AG20443 (cell line): ENCODE data around the gene CLMN.
"Not testable (repeated sequence)": the region's sequence is repeated elsewhere in the genome, so short reads cannot be mapped to it uniquely, and the experiment has no call there.

Experiments used
- DNase-seq: peaks from one replicate; pipeline ENCODE4 v3.0.0; 2012; ENCODE audit warnings: low spot score, mixed read lengths

CLMN gene

GRCh38 chr14:95287176-95287754 is 32.4 kb downstream of the CLMN start:
- DNase-seq, result no peak

GRCh38 chr14:95286645-95287044 is 33.1 kb downstream of the CLMN start:
- no peak for DNase-seq

- DNase-seq, result no peak
Observed at GRCh38 chr14:95285566-95285965, 34.1 kb downstream of the CLMN start.

- DNase-seq, result not testable (repeated sequence)
Observed at GRCh38 chr14:95283802-95284201, 35.9 kb downstream of the CLMN start.

GRCh38 chr14:95282986-95283380 is 36.7 kb downstream of the CLMN start:
- DNase-seq, result not testable (repeated sequence)

GRCh38 chr14:95282354-95282985 is 37.2 kb downstream of the CLMN start:
- DNase-seq, result no peak

GRCh38 chr14:95281560-95282176 is 38.0 kb downstream of the CLMN start:
- DNase-seq, result no peak

GRCh38 chr14:95275494-95275893 is 44.2 kb downstream of the CLMN start:
- no peak for DNase-seq

- no peak for DNase-seq
Observed at GRCh38 chr14:95274874-95275273, 44.8 kb downstream of the CLMN start.

- DNase-seq, result no peak
Observed at GRCh38 chr14:95274279-95274678, 45.4 kb downstream of the CLMN start.

GRCh38 chr14:95273001-95273978 is 46.4 kb downstream of the CLMN start:
- DNase-seq, result no peak

- no peak for DNase-seq
Observed at GRCh38 chr14:95272057-95272456, 47.7 kb downstream of the CLMN start.

GRCh38 chr14:95270203-95270602 is 49.5 kb downstream of the CLMN start:
- DNase-seq, result no peak

- no peak for DNase-seq
Observed at GRCh38 chr14:95269493-95269892, 50.2 kb downstream of the CLMN start.

- DNase-seq, result no peak
Observed at GRCh38 chr14:95268350-95268749, 51.4 kb downstream of the CLMN start.

GRCh38 chr14:95267306-95267705 is 52.4 kb downstream of the CLMN start:
- DNase-seq, result no peak

- DNase-seq, result peak; percentile 59
Observed at GRCh38 chr14:95265106-95266094, 54.3 kb downstream of the CLMN start.

- DNase-seq, result no peak
Observed at GRCh38 chr14:95264271-95264973, 55.3 kb downstream of the CLMN start.

GRCh38 chr14:95263527-95264231 is 56.0 kb downstream of the CLMN start:
- no peak for DNase-seq

- no peak for DNase-seq
Observed at GRCh38 chr14:95262511-95262891, 57.2 kb downstream of the CLMN start.
